ENCODE results near the gene SLC31A1.

The SLC31A1 gene

DNA sequence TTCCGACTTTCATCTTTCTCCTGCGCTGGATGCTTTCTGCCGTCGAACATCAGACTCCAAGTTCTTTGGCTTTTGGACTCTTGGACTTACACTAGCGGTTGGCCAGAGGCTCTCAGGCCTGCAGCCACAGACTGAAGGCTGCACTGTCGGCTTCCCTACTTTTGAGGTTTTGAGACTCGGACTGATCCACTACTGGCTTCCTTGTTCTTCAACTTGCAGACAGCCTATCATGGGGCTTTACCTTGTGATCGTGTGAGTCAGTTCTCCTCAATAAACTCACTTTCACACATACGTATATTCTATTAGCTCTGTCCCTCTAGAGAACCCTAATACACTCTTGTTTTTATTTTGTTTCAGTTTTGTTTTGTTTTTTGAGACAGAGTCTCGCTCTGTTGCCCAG, 10.5 kb upstream of the SLC31A1 start:
- peaks cover 35% of the 10 kb centered on the region for H3K36me3 ChIP-seq (replicated peaks)
- no peak for DNase-seq
- H3K27me3 ChIP-seq (replicated peaks) = no peaks in the 10 kb centered on the region
- TF ChIP-seq, protein P1, sequence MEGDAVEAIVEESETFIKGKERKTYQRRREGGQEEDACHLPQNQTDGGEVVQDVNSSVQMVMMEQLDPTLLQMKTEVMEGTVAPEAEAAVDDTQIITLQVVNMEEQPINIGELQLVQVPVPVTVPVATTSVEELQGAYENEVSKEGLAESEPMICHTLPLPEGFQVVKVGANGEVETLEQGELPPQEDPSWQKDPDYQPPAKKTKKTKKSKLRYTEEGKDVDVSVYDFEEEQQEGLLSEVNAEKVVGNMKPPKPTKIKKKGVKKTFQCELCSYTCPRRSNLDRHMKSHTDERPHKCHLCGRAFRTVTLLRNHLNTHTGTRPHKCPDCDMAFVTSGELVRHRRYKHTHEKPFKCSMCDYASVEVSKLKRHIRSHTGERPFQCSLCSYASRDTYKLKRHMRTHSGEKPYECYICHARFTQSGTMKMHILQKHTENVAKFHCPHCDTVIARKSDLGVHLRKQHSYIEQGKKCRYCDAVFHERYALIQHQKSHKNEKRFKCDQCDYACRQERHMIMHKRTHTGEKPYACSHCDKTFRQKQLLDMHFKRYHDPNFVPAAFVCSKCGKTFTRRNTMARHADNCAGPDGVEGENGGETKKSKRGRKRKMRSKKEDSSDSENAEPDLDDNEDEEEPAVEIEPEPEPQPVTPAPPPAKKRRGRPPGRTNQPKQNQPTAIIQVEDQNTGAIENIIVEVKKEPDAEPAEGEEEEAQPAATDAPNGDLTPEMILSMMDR (IDR thresholded peaks at IDR 0.05; ENCODE audit: low read depth, low read length, missing control alignments) = no peak
- H3K27ac ChIP-seq = no peak overlapping the region
- H3K4me3 ChIP-seq (ENCODE audit: low read depth, low read length) = no peak overlapping the region
- in situ Hi-C loops (cut with HindIII; ENCODE audit: low pct_ligation_motif_present, low sequenced_read_pairs) = no loop called here

DNA sequence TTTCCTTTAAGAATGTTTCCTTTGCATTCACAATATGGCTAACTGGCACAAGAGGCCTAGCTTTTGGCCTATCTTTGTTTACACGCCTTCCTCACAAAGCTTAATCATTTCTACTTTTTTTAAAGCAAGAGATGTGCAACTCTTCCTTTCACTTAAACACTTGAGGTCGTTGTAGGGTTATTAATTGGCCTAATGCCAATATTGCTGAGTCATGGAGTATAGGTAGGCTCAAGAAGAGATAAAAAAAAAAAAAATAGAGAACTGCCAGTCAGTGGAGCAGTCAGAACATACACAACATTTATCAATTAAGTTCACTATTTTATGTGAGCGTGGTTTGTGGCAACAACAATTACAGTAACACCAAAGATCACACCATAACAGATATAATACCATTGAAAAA, 6.2 kb upstream of the SLC31A1 start:
- Histone ChIP-seq H3K27me3 (replicated peaks) (no peaks in the 10 kb centered on the region), H3K4me3 (ENCODE audit: low read depth, low read length) (no peak overlapping the region), H3K36me3 (replicated peaks) (peaks cover 9% of the 10 kb centered on the region), H3K27ac (no peak overlapping the region)
- TF ChIP-seq, protein P1 (IDR thresholded peaks at IDR 0.05; ENCODE audit: low read depth, low read length, missing control alignments) = no peak
- no peak for DNase-seq
- in situ Hi-C loops (cut with HindIII; ENCODE audit: low pct_ligation_motif_present, low sequenced_read_pairs) = no loop called here

DNA sequence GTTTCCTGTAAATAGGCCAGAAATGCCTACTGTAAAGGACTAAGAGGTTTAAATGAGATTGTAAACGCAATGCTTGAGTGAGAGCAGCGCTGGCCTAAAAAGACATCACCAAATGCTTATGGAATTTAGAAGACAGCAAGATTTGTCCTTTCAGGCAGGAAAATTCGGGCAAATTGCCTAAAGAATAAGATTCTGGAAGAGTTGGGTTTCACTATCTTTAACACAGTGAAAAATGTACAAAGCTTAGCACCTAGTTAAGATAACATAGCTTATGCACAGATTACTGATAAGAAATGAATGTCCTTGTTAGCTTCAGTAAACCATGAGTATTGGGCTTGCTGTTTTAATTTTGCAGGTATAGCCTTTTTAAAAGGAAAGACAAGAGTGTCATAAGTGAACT, 4.9 kb upstream of the SLC31A1 start:
- H3K4me3 ChIP-seq (ENCODE audit: low read depth, low read length) = no peak overlapping the region
- H3K27me3 ChIP-seq (replicated peaks) = no peaks in the 10 kb centered on the region
- TF ChIP-seq, protein P1 (IDR thresholded peaks at IDR 0.05; ENCODE audit: low read depth, low read length, missing control alignments) = no peak
- H3K27ac ChIP-seq = no peak overlapping the region
- no peak for DNase-seq
- in situ Hi-C loops (cut with HindIII; ENCODE audit: low pct_ligation_motif_present, low sequenced_read_pairs) = no loop called here
- no peaks in the 10 kb centered on the region for H3K36me3 ChIP-seq (replicated peaks)

DNA sequence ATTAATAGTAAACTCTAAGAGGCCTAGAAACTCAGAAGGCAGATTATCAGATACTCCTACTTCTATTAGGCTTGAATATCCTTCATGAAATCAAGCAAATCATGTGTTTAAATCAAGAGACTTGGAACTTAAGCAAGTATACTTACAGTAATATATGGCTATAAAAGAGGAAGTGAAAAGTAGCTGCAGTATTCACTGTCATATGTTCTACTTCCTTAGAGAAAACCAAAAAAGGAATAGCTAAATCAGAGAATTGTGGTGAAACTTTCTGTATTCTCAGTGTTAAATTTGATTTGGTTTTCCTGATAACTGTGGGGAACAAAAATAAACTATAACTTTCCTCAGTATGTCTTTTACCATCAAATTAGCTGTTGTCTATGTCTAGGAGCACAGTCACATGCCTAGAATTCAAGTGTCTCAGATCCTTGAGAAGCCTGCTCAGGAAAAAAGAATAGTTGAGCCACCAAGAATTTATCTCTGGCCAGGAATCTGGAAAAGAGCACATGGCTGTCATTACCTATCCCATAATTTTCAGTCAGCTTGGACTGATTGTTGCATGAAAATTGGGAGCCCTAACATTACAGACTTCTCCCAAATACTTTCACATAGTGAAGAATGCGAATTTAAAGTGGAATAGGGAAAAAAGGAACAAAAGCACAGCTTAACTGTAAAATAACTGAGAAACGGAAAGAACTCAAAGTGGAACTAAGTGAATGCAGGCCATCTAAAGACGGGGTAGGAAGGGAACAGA, 2.0 kb upstream of the SLC31A1 start:
- Histone ChIP-seq H3K27ac (peak overlapping the region; percentile 71), H3K4me3 (ENCODE audit: low read depth, low read length) (no peak overlapping the region), H3K36me3 (replicated peaks) (no peaks in the 10 kb centered on the region), H3K27me3 (replicated peaks) (no peaks in the 10 kb centered on the region)
- DNase-seq = no peak
- in situ Hi-C loops (cut with HindIII; ENCODE audit: low pct_ligation_motif_present, low sequenced_read_pairs) = no loop called here
- TF ChIP-seq, protein P1 (IDR thresholded peaks at IDR 0.05; ENCODE audit: low read depth, low read length, missing control alignments) = no peak

DNA sequence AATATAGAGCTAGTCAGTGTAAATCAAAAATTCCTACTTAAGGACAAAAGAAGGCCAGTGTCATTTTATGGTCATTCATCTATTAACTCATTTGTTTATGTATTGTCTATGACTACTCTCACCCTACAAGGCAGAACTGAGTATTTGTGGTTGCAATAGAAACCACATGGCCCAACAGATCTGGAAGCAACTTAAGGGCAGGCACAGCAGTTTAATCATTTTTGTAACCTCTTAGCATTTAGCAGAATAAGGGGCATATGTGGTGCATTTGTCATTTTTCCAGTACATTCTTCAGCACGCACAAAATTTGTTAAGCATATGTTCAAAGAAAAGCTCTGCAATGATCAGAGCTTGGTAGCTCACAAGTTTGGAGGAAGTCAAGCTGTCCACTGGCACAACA, 1.4 kb upstream of the SLC31A1 start:
- Histone ChIP-seq H3K36me3 (replicated peaks) (no peaks in the 10 kb centered on the region), H3K27me3 (replicated peaks) (no peaks in the 10 kb centered on the region), H3K4me3 (ENCODE audit: low read depth, low read length) (peak overlapping the region; percentile 95), H3K27ac (peak overlapping the region; percentile 71)
- TF ChIP-seq, protein P1 (IDR thresholded peaks at IDR 0.05; ENCODE audit: low read depth, low read length, missing control alignments) = no peak
- peak; percentile 37 for DNase-seq
- in situ Hi-C loops (cut with HindIII; ENCODE audit: low pct_ligation_motif_present, low sequenced_read_pairs) = no loop called here
